Measurements from ENCODE around the gene KRT85.

Gene KRT85

GRCh38 chr12:52394836-52395405, 27.6 kb upstream of the KRT85 start:
- no peak for DNase-seq

- DNase-seq = no peak
Measured at GRCh38 chr12:52392465-52393007, 25.3 kb upstream of the KRT85 start.

- peak; percentile 62 to 79 for DNase-seq
Measured at GRCh38 chr12:52391618-52392002, 24.3 kb upstream of the KRT85 start.

- DNase-seq = no peak
Measured at GRCh38 chr12:52390739-52391617, 23.7 kb upstream of the KRT85 start.

GRCh38 chr12:52389313-52390207, 22.3 kb upstream of the KRT85 start:
- no peak for DNase-seq

GRCh38 chr12:52387859-52388258, 20.6 kb upstream of the KRT85 start:
- no peak for DNase-seq

GRCh38 chr12:52385226-52385702, 18.0 kb upstream of the KRT85 start, which contains the start of gene KRT84:
KRT84 (minus strand) TSS chr12:52385652; CDS start chr12:52385585, 67 bp downstream.
- DNase-seq = no peak

- DNase-seq = no peak
Measured at GRCh38 chr12:52383331-52383730, 16.1 kb upstream of the KRT85 start.

GRCh38 chr12:52382854-52383253, 15.6 kb upstream of the KRT85 start:
- DNase-seq = no peak

- DNase-seq = no peak
Measured at GRCh38 chr12:52381206-52381605, 13.9 kb upstream of the KRT85 start.

GRCh38 chr12:52380271-52380694, 13.0 kb upstream of the KRT85 start:
- peak; percentile 4 to 32 for DNase-seq

- no peak for DNase-seq
Measured at GRCh38 chr12:52379536-52379935, 12.3 kb upstream of the KRT85 start.

GRCh38 chr12:52378091-52378490, 10.8 kb upstream of the KRT85 start:
- DNase-seq = no peak

GRCh38 chr12:52377266-52377665, 10.0 kb upstream of the KRT85 start:
- DNase-seq = no peak

- DNase-seq = peak; percentile 47 to 69
Measured at GRCh38 chr12:52372216-52373154, 5.2 kb upstream of the KRT85 start.

GRCh38 chr12:52371716-52372115, 4.4 kb upstream of the KRT85 start:
- DNase-seq = no peak

GRCh38 chr12:52370926-52371608, 3.8 kb upstream of the KRT85 start:
- DNase-seq = no peak

- no peak for DNase-seq
Measured at GRCh38 chr12:52369809-52370208, 2.5 kb upstream of the KRT85 start.

- no peak for DNase-seq
Measured at GRCh38 chr12:52369211-52369610, 1.9 kb upstream of the KRT85 start.

- no peak for DNase-seq
Measured at GRCh38 chr12:52368508-52368907, 1.2 kb upstream of the KRT85 start.

GRCh38 chr12:52367876-52368275, 595 bp upstream of the KRT85 start:
- DNase-seq = no peak
